Right atrium auricular region (tissue), 2 donors: ENCODE results near the gene CHMP3. TPM values are rescaled to one million over a fixed set of nuclear protein-coding genes. Genes with fewer than 3 reads are reported as not detected.

ENCODE experiments used
- DNase-seq: peaks from one replicate; pipeline ENCODE4 v3.0.0-alpha.2; 2019; ENCODE audit warnings: low spot score
- H3K27ac ChIP-seq, 2 donors: fragments of 200-600 bp; sonication (generic); 1 replicate in 1 of 2; 2 replicates in 1 of 2; pipeline ENCODE4 v1.5.1; 2016 to 2019
- H3K27me3 ChIP-seq, 2 donors: fragments of 200-600 bp; sonication (generic); one replicate each; pipeline versions ENCODE4 v1.5.1 to v1.6.0; 2017 to 2019
- H3K36me3 ChIP-seq: fragments of 200-600 bp; sonication (generic); one replicate; pipeline ENCODE4 v1.5.1; 2016
- H3K4me1 ChIP-seq, 2 donors: fragments of 200-600 bp; sonication (generic); one replicate each; pipeline versions ENCODE4 v1.5.1 to v1.6.0; 2017 to 2019
- H3K4me3 ChIP-seq, 2 donors: fragments of 200-600 bp; sonication (generic); 1 replicate in 1 of 2; 2 replicates in 1 of 2; pipeline ENCODE4 v1.5.1; 2017 to 2019; ENCODE audit warnings: mild to moderate bottlenecking in 1 of 2, moderate library complexity in 1 of 2
- H3K9me3 ChIP-seq, 2 donors: fragments of 200-600 bp; sonication (generic); one replicate each; pipeline ENCODE4 v1.5.1; 2019
- CTCF ChIP-seq, 2 donors: fragments of 200-600 bp; sonication (generic); IDR thresholded peaks; one replicate each; pipeline ENCODE4 v1.5.1; 2019; ENCODE audit warnings: antibody characterized with exemption in 2 of 2
- total RNA-seq, 2 donors: library from RNA; depleted of rRNA; stranded (reverse); fragments of >200 nt; gene quantifications; one replicate each; pipeline ENCODE4 v1.1.0, GENCODE V29; 2016

CHMP3 gene
- total RNA-seq, 2 donors from 2014 or later, result 79.7 to 89.1 TPM

- peaks cover 0 to 14% of the 10 kb centered on the region in 2 donors for H3K4me1 ChIP-seq
- no peak for TF ChIP-seq CTCF (IDR thresholded peaks at IDR 0.05)
- peaks cover 94% of the 10 kb centered on the region for H3K36me3 ChIP-seq
- peak overlapping the region in 1 of 2 donors; percentile 9 for H3K27ac ChIP-seq
- H3K27me3 ChIP-seq, result no peaks in the 10 kb centered on the region
- DNase-seq, result no peak
- no peaks in the 10 kb centered on the region for H3K9me3 ChIP-seq
- H3K4me3 ChIP-seq, result no peak overlapping the region
Observed at GRCh38 chr2:86485802-86486201, 77.4 kb downstream of the CHMP3 start.

- H3K4me3 ChIP-seq, result no peak overlapping the region
- peaks cover 94% of the 10 kb centered on the region for H3K36me3 ChIP-seq
- DNase-seq, result no peak
- peaks cover 0 to 21% of the 10 kb centered on the region in 2 donors for H3K4me1 ChIP-seq
- no peak for TF ChIP-seq CTCF (IDR thresholded peaks at IDR 0.05)
- peak overlapping the region in 1 of 2 donors; percentile 9 for H3K27ac ChIP-seq
- H3K9me3 ChIP-seq, result no peaks in the 10 kb centered on the region
- H3K27me3 ChIP-seq, result no peaks in the 10 kb centered on the region
Observed at GRCh38 chr2:86485103-86485502, 78.1 kb downstream of the CHMP3 start.

GRCh38 chr2:86484385-86484784 lies 78.9 kb downstream of the CHMP3 start:
- Histone ChIP-seq H3K36me3 (peaks cover 94% of the 10 kb centered on the region), H3K4me3 (no peak overlapping the region), H3K27me3 (no peaks in the 10 kb centered on the region), H3K9me3 (no peaks in the 10 kb centered on the region), H3K27ac (no peak overlapping the region), H3K4me1 (peaks cover 0 to 27% of the 10 kb centered on the region in 2 donors)
- no peak for DNase-seq
- TF ChIP-seq CTCF (IDR thresholded peaks at IDR 0.05), result no peak

GRCh38 chr2:86482034-86482433 lies 81.2 kb downstream of the CHMP3 start:
- peak overlapping the region in 1 of 2 donors; percentile 56 for H3K27ac ChIP-seq
- peaks cover 97% of the 10 kb centered on the region for H3K36me3 ChIP-seq
- H3K9me3 ChIP-seq, result no peaks in the 10 kb centered on the region
- H3K4me3 ChIP-seq, result no peak overlapping the region
- no peak for DNase-seq
- no peak for TF ChIP-seq CTCF (IDR thresholded peaks at IDR 0.05)
- H3K27me3 ChIP-seq, result no peaks in the 10 kb centered on the region
- peaks cover 0 to 35% of the 10 kb centered on the region in 2 donors for H3K4me1 ChIP-seq

GRCh38 chr2:86480105-86480504 lies 83.1 kb downstream of the CHMP3 start:
- Histone ChIP-seq H3K9me3 (no peaks in the 10 kb centered on the region), H3K36me3 (peaks cover 97% of the 10 kb centered on the region), H3K27me3 (no peaks in the 10 kb centered on the region), H3K4me1 (peaks cover 0 to 48% of the 10 kb centered on the region in 2 donors), H3K27ac (no peak overlapping the region), H3K4me3 (no peak overlapping the region)
- no peak for DNase-seq
- TF ChIP-seq CTCF (IDR thresholded peaks at IDR 0.05), result no peak

- Histone ChIP-seq H3K27me3 (no peaks in the 10 kb centered on the region), H3K9me3 (no peaks in the 10 kb centered on the region), H3K4me3 (no peak overlapping the region), H3K4me1 (peaks cover 0 to 36% of the 10 kb centered on the region in 2 donors), H3K27ac (peak overlapping the region in 1 of 2 donors; percentile 52), H3K36me3 (peaks cover 95% of the 10 kb centered on the region)
- no peak for TF ChIP-seq CTCF (IDR thresholded peaks at IDR 0.05)
- no peak for DNase-seq
Observed at GRCh38 chr2:86477349-86477748, 85.9 kb downstream of the CHMP3 start.
